Stimulated activated CD8-positive, alpha-beta memory T cell treated with anti-CD3 and anti-CD28 coated beads, Interleukin-15, amount 100 ng/mL, for 48 hours (primary cell): ENCODE measurements around the gene CDC42BPA.
"Not testable (repeated sequence)": the region's sequence is repeated elsewhere in the genome, so short reads cannot be mapped to it uniquely, and the experiment has no call there.

Experiments
- DNase-seq, 2 donors: peaks; one replicate each; pipeline ENCODE4 v3.0.0-alpha.2; 2020; ENCODE audit warnings: low read depth in 2 of 2

Gene CDC42BPA

GRCh38 chr1:227066999-227067398 lies 251.3 kb downstream of the CDC42BPA start:
- no peak for DNase-seq

GRCh38 chr1:227065311-227065710 lies 253.0 kb downstream of the CDC42BPA start:
- DNase-seq = no peak

- DNase-seq = no peak
Measured at GRCh38 chr1:227062306-227062705, 256.0 kb downstream of the CDC42BPA start.

GRCh38 chr1:227059076-227059475 lies 259.2 kb downstream of the CDC42BPA start:
- no peak for DNase-seq

GRCh38 chr1:227058321-227058751 lies 260.0 kb downstream of the CDC42BPA start:
- no peak for DNase-seq

- DNase-seq = no peak
Measured at GRCh38 chr1:227049253-227049652, 269.0 kb downstream of the CDC42BPA start.

- DNase-seq = no peak
Measured at GRCh38 chr1:227043755-227044154, 274.5 kb downstream of the CDC42BPA start.

GRCh38 chr1:227042292-227042691 lies 276.0 kb downstream of the CDC42BPA start:
- no peak for DNase-seq

GRCh38 chr1:227038401-227038800 lies 279.9 kb downstream of the CDC42BPA start:
- DNase-seq = no peak

GRCh38 chr1:227037121-227037520 lies 281.2 kb downstream of the CDC42BPA start:
- DNase-seq = no peak

GRCh38 chr1:227035316-227035715 lies 283.0 kb downstream of the CDC42BPA start:
- DNase-seq = no peak

- no peak for DNase-seq
Measured at GRCh38 chr1:227033880-227034279, 284.4 kb downstream of the CDC42BPA start.

- DNase-seq = no peak
Measured at GRCh38 chr1:227032396-227032795, 285.9 kb downstream of the CDC42BPA start.

GRCh38 chr1:227016990-227017389 lies 301.3 kb downstream of the CDC42BPA start:
- DNase-seq = no peak

- no peak for DNase-seq
Measured at GRCh38 chr1:227010645-227011044, 307.6 kb downstream of the CDC42BPA start.

GRCh38 chr1:227009937-227010336 lies 308.4 kb downstream of the CDC42BPA start:
- DNase-seq = no peak

GRCh38 chr1:227006226-227006796 lies 312.0 kb downstream of the CDC42BPA start:
- no peak for DNase-seq

GRCh38 chr1:227004796-227005195 lies 313.5 kb downstream of the CDC42BPA start:
- no peak for DNase-seq

GRCh38 chr1:227003165-227003564 lies 315.1 kb downstream of the CDC42BPA start:
- no peak for DNase-seq

- DNase-seq = no peak
Measured at GRCh38 chr1:227002531-227003049, 315.7 kb downstream of the CDC42BPA start.

GRCh38 chr1:226999579-226999978 lies 318.7 kb downstream of the CDC42BPA start:
- not testable (repeated sequence) for DNase-seq

- no peak for DNase-seq
Measured at GRCh38 chr1:226995365-226996332, 322.6 kb downstream of the CDC42BPA start.
